ENCODE data around the gene GJC3. TPM values are rescaled to one million over a fixed set of nuclear protein-coding genes. Genes with fewer than 3 reads are reported as not detected.

Gene GJC3
- total and polyA plus RNA-seq, 2 of the 13 experiments (the other 11 are each of a cell fraction or from before 2014, with no cell fraction given) = 0.75 to 1.4 TPM

DNA sequence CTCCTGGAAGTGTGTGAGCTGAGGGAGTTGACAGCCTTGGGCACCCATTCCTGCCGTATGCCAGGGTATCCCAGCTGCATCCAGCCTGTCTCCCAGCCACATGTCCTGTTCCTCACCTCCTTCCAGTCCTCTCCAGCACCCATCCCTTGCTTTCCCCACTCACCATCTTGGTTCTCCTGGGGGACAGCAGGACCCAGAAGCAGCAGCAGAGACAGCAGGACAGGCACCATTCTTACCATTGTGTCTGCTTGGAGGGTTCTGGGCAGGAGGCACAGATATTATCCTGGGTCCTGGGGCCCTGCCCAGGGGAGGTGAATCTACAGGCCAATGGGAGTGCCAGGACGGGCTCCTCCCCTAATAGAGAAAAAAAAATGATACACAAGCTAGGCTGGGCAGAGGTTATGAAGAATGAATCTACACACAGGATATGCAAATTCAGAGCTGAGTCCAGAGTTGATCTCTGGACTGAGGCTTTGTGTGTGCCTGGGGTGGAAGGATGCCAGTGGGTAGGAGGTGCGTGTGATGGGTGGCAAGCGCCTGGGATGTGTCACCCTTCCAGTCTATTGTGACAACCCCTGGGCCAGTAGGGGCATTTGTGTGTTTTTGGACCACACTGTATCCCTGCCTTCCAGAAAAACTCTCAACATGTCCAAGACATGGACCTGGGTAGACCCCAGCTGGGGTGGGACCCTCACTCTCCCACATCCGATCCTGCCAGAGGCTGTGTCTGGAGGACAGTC is 46.5 kb upstream of the GJC3 start, which contains the start of gene AZGP1 (continued):
- TF ChIP-seq KLF11 (CRISPR knock-in tag; IDR thresholded peaks at IDR 0.05) = 0 out of 2 replicates have a peak, but pooled peaks have one; percentile 30
- TF ChIP-seq HNF4A (CRISPR knock-in tag; IDR thresholded peaks at IDR 0.05) = peak; percentile 70
- TF ChIP-seq U2AF2 (IDR thresholded peaks at IDR 0.05; ENCODE audit: low read depth, low read length) = no peak
- 0 out of 2 replicates have a peak, but pooled peaks have one; percentile 31 for TF ChIP-seq ZNF616 (CRISPR knock-in tag; IDR thresholded peaks at IDR 0.05; ENCODE audit: low read depth)
- TF ChIP-seq, protein P1, sequence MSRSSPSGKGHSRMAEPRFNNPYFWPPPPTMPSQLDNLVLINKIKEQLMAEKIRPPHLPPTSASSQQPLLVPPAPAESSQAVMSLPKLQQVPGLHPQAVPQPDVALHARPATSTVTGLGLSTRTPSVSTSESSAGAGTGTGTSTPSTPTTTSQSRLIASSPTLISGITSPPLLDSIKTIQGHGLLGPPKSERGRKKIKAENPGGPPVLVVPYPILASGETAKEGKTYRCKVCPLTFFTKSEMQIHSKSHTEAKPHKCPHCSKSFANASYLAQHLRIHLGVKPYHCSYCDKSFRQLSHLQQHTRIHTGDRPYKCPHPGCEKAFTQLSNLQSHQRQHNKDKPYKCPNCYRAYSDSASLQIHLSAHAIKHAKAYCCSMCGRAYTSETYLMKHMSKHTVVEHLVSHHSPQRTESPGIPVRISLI (CRISPR knock-in tag; IDR thresholded peaks at IDR 0.05; ENCODE audit: borderline replicate concordance) = peak; percentile 94
- TF ChIP-seq, protein P2, sequence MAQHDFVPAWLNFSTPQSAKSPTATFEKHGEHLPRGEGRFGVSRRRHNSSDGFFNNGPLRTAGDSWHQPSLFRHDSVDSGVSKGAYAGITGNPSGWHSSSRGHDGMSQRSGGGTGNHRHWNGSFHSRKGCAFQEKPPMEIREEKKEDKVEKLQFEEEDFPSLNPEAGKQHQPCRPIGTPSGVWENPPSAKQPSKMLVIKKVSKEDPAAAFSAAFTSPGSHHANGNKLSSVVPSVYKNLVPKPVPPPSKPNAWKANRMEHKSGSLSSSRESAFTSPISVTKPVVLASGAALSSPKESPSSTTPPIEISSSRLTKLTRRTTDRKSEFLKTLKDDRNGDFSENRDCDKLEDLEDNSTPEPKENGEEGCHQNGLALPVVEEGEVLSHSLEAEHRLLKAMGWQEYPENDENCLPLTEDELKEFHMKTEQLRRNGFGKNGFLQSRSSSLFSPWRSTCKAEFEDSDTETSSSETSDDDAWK (CRISPR knock-in tag; IDR thresholded peaks at IDR 0.05) = no peak
- peak; percentile 76 for TF ChIP-seq GATAD2A (CRISPR knock-in tag; IDR thresholded peaks at IDR 0.05)
- TF ChIP-seq ZNF230 (CRISPR knock-in tag; IDR thresholded peaks at IDR 0.05) = no peak
- no peak for TF ChIP-seq ZNF556 (CRISPR knock-in tag; IDR thresholded peaks at IDR 0.05; ENCODE audit: borderline replicate concordance)
- TF ChIP-seq, protein P3, sequence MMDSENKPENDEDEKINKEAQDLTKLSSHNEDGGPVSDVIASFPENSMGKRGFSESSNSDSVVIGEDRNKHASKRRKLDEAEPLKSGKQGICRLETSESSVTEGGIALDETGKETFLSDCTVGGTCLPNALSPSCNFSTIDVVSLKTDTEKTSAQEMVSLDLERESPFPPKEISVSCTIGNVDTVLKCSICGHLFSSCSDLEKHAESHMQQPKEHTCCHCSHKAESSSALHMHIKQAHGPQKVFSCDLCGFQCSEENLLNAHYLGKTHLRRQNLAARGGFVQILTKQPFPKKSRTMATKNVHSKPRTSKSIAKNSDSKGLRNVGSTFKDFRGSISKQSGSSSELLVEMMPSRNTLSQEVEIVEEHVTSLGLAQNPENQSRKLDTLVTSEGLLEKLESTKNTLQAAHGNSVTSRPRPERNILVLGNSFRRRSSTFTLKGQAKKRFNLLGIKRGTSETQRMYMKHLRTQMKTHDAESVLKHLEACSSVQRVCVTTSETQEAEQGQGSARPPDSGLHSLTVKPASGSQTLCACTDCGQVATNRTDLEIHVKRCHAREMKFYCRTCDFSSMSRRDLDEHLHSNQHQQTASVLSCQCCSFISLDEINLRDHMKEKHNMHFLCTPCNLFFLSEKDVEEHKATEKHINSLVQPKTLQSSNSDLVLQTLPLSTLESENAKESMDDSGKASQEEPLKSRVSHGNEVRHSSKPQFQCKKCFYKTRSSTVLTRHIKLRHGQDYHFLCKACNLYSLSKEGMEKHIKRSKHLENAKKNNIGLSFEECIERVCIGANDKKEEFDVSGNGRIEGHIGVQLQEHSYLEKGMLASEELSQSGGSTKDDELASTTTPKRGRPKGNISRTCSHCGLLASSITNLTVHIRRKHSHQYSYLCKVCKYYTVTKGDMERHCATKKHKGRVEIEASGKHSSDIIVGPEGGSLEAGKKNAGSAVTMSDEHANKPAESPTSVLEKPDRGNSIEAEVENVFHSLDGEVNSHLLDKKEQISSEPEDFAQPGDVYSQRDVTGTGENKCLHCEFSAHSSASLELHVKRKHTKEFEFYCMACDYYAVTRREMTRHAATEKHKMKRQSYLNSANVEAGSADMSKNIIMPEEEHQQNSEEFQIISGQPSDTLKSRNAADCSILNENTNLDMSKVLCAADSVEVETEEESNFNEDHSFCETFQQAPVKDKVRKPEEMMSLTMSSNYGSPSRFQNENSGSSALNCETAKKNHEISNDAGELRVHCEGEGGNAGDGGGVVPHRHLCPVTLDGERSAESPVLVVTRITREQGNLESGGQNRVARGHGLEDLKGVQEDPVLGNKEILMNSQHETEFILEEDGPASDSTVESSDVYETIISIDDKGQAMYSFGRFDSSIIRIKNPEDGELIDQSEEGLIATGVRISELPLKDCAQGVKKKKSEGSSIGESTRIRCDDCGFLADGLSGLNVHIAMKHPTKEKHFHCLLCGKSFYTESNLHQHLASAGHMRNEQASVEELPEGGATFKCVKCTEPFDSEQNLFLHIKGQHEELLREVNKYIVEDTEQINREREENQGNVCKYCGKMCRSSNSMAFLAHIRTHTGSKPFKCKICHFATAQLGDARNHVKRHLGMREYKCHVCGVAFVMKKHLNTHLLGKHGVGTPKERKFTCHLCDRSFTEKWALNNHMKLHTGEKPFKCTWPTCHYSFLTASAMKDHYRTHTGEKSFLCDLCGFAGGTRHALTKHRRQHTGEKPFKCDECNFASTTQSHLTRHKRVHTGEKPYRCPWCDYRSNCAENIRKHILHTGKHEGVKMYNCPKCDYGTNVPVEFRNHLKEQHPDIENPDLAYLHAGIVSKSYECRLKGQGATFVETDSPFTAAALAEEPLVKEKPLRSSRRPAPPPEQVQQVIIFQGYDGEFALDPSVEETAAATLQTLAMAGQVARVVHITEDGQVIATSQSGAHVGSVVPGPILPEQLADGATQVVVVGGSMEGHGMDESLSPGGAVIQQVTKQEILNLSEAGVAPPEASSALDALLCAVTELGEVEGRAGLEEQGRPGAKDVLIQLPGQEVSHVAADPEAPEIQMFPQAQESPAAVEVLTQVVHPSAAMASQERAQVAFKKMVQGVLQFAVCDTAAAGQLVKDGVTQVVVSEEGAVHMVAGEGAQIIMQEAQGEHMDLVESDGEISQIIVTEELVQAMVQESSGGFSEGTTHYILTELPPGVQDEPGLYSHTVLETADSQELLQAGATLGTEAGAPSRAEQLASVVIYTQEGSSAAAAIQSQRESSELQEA (CRISPR knock-in tag; IDR thresholded peaks at IDR 0.05; ENCODE audit: not compliant biosample characterization) = peak; percentile 51
- TF ChIP-seq, protein P4, sequence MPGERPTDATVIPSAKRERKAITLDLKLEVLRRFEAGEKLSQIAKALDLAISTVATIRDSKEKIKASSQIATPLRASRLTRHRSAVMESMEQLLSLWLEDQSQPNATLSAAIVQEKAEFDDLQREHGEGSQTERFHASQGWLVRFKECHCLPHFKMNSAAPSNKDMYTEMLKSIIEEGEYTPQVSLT (CRISPR knock-in tag; IDR thresholded peaks at IDR 0.05; ENCODE audit: borderline replicate concordance, low read depth) = no peak
- TF ChIP-seq HDAC2 (CRISPR knock-in tag; IDR thresholded peaks at IDR 0.05) = no peak
- TF ChIP-seq RFX1 (IDR thresholded peaks at IDR 0.05) = no peak
- no peak for TF ChIP-seq ZFP36 (IDR thresholded peaks at IDR 0.05; ENCODE audit: borderline replicate concordance, low read depth, low read length, partially characterized antibody)
- TF ChIP-seq SUZ12 (IDR thresholded peaks at IDR 0.05; ENCODE audit: low read depth, low read length) = no peak
- no peak for TF ChIP-seq ZNF460 (CRISPR knock-in tag; IDR thresholded peaks at IDR 0.05; ENCODE audit: borderline replicate concordance)
- no peak for TF ChIP-seq ZNF891 (CRISPR knock-in tag; IDR thresholded peaks at IDR 0.05)
- TF ChIP-seq NR2F6 (IDR thresholded peaks at IDR 0.05) = no peak
- peak; percentile 27; the same call in 1 of the 2 replicates for TF ChIP-seq NR2F6 (CRISPR knock-in tag; IDR thresholded peaks at IDR 0.05)
- TF ChIP-seq ZSCAN9 (CRISPR knock-in tag; IDR thresholded peaks at IDR 0.05; ENCODE audit: borderline replicate concordance) = 0 out of 2 replicates have a peak, but pooled peaks have one; percentile 31

Measured in HepG2 (cell line).